ENCODE measurements around the gene SNED1.
"Not testable (repeated sequence)": the region's sequence is repeated elsewhere in the genome, so short reads cannot be mapped to it uniquely, and the experiment has no call there.

The SNED1 gene

DNA sequence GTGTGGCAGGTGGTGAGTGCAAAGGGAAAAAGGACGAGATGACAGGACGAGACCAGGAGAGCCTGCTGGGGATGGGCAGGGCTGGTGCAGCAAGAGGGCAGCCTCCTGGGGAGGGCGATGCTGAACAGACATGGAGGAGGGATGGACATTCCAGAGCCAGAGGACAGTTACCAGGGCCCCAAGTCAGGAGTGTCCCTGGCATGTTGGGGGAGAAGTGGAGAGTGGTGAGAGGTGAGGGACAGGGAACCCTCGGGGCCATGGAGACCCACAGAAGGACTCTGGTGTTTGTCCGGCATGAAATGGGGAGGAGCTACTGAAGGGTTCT lies 84.6 kb downstream of the SNED1 start:
- H3K4me3 ChIP-seq (ENCODE audit: low read depth, low read length) = no peak overlapping the region
- no peak overlapping the region for H3K27ac ChIP-seq (ENCODE audit: low read depth, low read length)
- no peak overlapping the region for H2AFZ ChIP-seq (ENCODE audit: low read length, unreplicated experiment)
- H3K36me3 ChIP-seq (ENCODE audit: insufficient read depth, low read length) = peaks cover 20% of the 10 kb centered on the region
- H3K4me1 ChIP-seq (ENCODE audit: control insufficient read depth, insufficient read depth, low read length, unreplicated experiment) = no peaks in the 10 kb centered on the region
- H3K27me3 ChIP-seq (ENCODE audit: insufficient read depth, low read length) = no peaks in the 10 kb centered on the region
- no peaks in the 10 kb centered on the region for H3K79me2 ChIP-seq (ENCODE audit: control insufficient read depth, insufficient read depth, low read length, unreplicated experiment)

DNA sequence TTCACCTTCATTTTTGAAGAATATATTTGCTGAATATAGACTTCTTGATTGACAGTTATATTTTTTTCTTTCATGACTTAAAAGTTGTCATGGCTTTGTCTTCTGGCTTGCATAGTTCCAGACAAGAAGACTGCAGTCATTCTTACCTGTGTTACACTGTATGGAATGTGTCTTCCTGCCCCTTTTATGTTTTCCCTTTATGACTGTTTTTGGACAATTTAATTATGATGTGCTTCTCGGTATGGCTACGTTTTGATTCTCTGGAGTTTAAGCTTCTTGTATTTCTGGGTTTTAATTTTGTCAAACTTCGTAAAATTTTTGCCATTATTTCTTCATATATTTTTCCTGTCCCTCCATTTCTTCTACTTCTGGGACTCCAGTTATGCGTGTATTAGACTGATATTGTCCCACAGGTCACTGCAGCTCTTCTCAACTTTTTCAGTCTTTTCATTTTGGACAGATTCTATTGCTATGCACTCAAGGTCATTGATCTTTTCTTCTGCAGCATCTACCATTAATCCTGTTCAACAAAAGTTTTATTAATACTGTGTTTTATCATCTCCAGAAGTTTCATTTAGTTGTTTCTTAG lies 86.5 kb downstream of the SNED1 start:
- Histone ChIP-seq H3K79me2 (ENCODE audit: control insufficient read depth, insufficient read depth, low read length, unreplicated experiment) (no peaks in the 10 kb centered on the region), H2AFZ (ENCODE audit: low read length, unreplicated experiment) (no peak overlapping the region), H3K4me1 (ENCODE audit: control insufficient read depth, insufficient read depth, low read length, unreplicated experiment) (no peaks in the 10 kb centered on the region), H3K27me3 (ENCODE audit: insufficient read depth, low read length) (no peaks in the 10 kb centered on the region), H3K27ac (ENCODE audit: low read depth, low read length) (no peak overlapping the region), H3K4me3 (ENCODE audit: low read depth, low read length) (no peak overlapping the region), H3K36me3 (ENCODE audit: insufficient read depth, low read length) (peaks cover 25% of the 10 kb centered on the region)

DNA sequence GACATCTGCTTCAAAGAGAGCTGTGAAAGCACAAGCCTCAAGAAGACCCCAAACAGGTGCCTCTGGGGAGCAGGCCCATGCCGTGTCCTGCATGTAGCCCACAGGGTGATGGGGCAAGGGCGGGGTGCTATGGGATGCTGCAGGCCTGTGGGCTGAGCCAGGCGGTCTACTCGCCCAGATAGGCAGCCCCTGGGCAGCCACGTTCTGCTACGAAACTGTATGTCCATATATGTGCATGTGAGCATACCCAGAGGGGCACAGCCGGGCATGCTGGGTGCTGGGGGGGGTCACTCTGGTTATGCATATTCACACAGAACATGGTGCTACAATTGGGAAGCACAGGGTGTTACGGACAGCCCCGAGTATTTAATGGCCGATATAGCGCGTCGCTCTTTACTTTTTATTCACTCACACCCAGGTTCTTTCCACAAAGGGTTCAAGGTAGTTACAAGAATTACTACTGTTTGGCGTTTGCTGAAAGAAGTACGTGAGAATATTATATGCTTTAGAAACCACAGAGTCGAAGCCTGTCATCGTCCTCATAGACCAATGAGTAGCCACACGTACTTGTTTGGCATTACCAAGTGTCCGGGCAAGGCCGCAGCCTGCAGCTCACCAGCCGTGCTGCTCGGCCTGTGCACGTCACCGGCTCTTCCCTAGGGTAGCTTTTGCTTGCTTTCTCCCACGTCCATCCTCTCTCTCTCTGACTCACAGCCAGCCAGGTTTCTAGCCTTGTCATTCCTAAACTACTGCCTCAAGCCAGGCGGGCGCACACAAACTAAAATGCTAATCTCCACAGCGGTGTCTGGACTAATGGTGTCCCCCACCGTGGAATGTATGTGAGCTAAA lies 89.2 kb downstream of the SNED1 start:
- Histone ChIP-seq H3K27ac (ENCODE audit: low read depth, low read length) (no peak overlapping the region), H3K27me3 (ENCODE audit: insufficient read depth, low read length) (no peaks in the 10 kb centered on the region), H3K4me1 (ENCODE audit: control insufficient read depth, insufficient read depth, low read length, unreplicated experiment) (no peaks in the 10 kb centered on the region), H3K79me2 (ENCODE audit: control insufficient read depth, insufficient read depth, low read length, unreplicated experiment) (no peaks in the 10 kb centered on the region), H3K4me3 (ENCODE audit: low read depth, low read length) (no peak overlapping the region), H3K36me3 (ENCODE audit: insufficient read depth, low read length) (peaks cover 25% of the 10 kb centered on the region), H2AFZ (ENCODE audit: low read length, unreplicated experiment) (no peak overlapping the region)

DNA sequence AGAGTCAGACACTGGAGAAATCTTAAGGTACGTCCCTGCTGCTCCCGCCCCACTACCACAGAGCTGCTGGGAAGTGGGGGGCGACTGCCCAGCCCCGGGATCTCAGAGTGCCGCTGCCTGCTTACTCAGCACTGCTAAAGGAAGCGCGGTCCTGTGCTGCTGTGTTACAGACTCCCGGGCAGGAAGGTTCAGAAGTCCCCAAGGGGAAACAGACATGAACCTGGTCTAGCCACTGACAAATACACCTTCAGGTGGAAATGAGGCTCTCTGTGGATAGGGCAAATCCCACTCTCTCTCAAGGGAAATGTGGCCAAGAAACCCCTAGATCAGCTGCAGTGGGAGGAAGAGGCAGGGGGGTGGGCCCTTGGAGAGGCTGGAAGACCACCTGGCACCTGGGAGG lies 90.0 kb downstream of the SNED1 start:
- Histone ChIP-seq H3K27ac (ENCODE audit: low read depth, low read length) (no peak overlapping the region), H3K36me3 (ENCODE audit: insufficient read depth, low read length) (peaks cover 25% of the 10 kb centered on the region), H3K79me2 (ENCODE audit: control insufficient read depth, insufficient read depth, low read length, unreplicated experiment) (no peaks in the 10 kb centered on the region), H3K27me3 (ENCODE audit: insufficient read depth, low read length) (no peaks in the 10 kb centered on the region), H3K4me1 (ENCODE audit: control insufficient read depth, insufficient read depth, low read length, unreplicated experiment) (no peaks in the 10 kb centered on the region), H2AFZ (ENCODE audit: low read length, unreplicated experiment) (no peak overlapping the region), H3K4me3 (ENCODE audit: low read depth, low read length) (no peak overlapping the region)

DNA sequence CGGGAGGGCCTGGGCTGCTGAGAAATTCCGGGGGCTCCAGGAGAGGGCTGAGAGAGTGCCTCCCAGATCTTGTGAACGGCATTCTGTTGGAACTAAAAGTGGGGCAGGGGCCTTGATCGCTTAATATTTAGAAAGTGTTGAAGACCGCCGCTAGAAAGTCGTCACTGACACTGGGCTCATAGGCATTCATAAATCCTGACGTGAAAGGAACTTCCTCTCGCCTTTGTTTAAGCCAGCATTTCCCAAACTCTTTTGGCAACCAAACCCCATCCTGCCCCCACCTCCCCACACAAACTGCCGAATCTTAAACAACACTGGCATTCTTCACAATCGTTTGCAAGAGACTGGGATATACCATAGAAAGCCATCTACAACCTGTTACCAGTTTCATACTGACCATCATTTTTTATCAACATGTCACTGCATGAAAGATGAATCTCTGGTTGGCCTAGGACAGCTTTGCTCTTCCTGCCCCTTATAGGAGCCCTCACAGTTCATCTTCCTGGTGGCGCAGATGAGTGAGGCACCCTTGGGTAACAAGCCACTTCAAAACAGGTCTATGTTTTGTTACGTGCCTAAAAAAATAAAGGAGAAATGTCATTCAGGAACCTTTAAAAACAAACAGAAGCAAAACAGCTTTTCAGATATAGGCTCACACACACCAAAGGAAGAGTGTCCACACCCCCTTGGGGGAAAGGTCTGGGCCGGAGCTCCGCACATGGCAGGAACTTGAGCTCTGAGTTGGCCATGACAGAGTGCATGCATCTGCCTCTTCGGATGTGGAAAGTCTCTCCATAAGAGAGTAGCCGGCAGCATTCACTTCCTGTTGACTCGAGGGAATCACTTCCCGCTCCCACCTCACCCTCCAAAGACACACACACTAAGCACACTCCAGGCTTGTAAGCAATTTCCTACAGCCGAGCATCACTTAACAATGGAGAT lies 90.6 kb downstream of the SNED1 start:
- Histone ChIP-seq H3K27me3 (ENCODE audit: insufficient read depth, low read length) (no peaks in the 10 kb centered on the region), H2AFZ (ENCODE audit: low read length, unreplicated experiment) (no peak overlapping the region), H3K4me1 (ENCODE audit: control insufficient read depth, insufficient read depth, low read length, unreplicated experiment) (no peaks in the 10 kb centered on the region), H3K27ac (ENCODE audit: low read depth, low read length) (no peak overlapping the region), H3K79me2 (ENCODE audit: control insufficient read depth, insufficient read depth, low read length, unreplicated experiment) (no peaks in the 10 kb centered on the region), H3K36me3 (ENCODE audit: insufficient read depth, low read length) (peaks cover 25% of the 10 kb centered on the region), H3K4me3 (ENCODE audit: low read depth, low read length) (no peak overlapping the region)

DNA sequence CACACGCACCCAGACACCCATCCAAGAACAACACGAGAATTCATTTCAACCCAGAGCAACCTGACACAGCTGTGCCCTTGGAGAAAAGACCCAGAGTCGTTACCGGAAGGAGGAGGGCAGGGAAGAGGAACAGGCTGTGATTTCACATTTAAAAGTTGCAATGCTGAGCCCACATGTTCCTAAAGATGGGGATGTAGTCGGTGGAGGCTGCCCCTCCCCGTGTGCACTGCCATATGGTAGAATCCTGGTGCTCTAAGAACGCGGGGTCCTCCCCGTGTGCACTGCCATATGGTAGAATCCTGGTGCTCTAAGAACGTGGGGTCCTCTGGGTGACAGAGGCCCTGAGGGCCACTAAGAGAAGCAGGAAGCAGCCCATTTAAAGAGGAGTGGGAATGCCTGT lies 92.8 kb downstream of the SNED1 start:
- Histone ChIP-seq H2AFZ (ENCODE audit: low read length, unreplicated experiment) (no peak overlapping the region), H3K36me3 (ENCODE audit: insufficient read depth, low read length) (peaks cover 31% of the 10 kb centered on the region), H3K27ac (ENCODE audit: low read depth, low read length) (no peak overlapping the region), H3K4me1 (ENCODE audit: control insufficient read depth, insufficient read depth, low read length, unreplicated experiment) (no peaks in the 10 kb centered on the region), H3K27me3 (ENCODE audit: insufficient read depth, low read length) (no peaks in the 10 kb centered on the region), H3K4me3 (ENCODE audit: low read depth, low read length) (no peak overlapping the region), H3K79me2 (ENCODE audit: control insufficient read depth, insufficient read depth, low read length, unreplicated experiment) (no peaks in the 10 kb centered on the region)

DNA sequence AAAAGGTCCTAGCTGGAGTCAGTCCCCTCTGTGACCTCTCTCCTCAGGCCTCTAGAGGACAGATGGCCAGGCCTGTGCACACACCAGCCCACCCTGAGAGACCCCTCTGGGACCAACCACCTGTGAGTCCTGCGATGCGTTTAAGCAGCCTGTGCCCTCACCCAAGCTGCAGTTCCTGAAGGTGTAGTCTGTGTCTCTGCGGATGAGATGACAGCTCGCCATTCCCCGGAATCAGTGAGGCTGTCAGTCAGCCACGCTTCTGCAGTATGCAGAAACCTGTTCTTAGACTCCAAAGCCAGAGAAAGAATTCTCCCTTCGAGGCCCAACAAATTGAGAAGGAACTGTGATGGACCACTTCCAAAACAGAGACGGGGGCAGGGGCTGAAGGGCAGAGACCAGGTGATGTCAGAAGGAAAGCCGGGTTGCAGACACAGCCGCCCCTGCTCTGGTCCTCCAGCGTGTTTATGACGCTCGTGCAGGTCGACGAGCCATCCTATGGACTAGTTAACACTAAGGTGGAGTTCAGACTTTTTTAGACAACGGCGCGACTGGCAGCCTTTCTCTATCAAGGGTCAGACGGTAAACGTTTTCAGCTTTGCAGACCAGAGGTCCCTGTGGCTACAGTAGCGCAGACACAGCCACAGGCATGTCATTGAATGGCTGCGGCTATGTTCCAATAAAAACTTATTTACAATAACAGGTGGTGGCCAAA lies 93.5 kb downstream of the SNED1 start:
- H3K79me2 ChIP-seq (ENCODE audit: control insufficient read depth, insufficient read depth, low read length, unreplicated experiment) = no peaks in the 10 kb centered on the region
- no peaks in the 10 kb centered on the region for H3K27me3 ChIP-seq (ENCODE audit: insufficient read depth, low read length)
- H2AFZ ChIP-seq (ENCODE audit: low read length, unreplicated experiment) = no peak overlapping the region
- peaks cover 28% of the 10 kb centered on the region for H3K36me3 ChIP-seq (ENCODE audit: insufficient read depth, low read length)
- H3K4me1 ChIP-seq (ENCODE audit: control insufficient read depth, insufficient read depth, low read length, unreplicated experiment) = no peaks in the 10 kb centered on the region
- H3K4me3 ChIP-seq (ENCODE audit: low read depth, low read length) = no peak overlapping the region
- H3K27ac ChIP-seq (ENCODE audit: low read depth, low read length) = no peak overlapping the region

DNA sequence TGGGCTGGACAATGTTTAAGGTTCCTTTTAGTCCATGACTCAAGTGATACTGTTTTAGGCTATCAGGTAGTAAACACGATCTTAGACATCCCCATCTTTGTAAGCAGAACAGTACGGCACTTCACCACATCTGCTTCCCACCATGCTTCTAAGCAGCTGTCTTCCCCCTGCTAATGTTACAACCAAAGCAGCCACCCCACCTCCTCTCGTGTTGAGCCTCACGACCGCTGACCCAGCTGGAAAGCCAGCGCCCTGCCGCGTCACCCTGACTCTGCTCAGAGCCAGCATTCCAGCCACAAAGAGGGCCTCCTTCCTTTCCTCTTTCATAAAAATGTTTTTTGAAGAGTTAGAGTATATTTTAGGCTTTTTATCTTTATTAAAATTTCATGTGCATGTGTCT lies 94.3 kb downstream of the SNED1 start:
- Histone ChIP-seq H3K79me2 (ENCODE audit: control insufficient read depth, insufficient read depth, low read length, unreplicated experiment) (no peaks in the 10 kb centered on the region), H3K36me3 (ENCODE audit: insufficient read depth, low read length) (peaks cover 22% of the 10 kb centered on the region), H2AFZ (ENCODE audit: low read length, unreplicated experiment) (no peak overlapping the region), H3K4me1 (ENCODE audit: control insufficient read depth, insufficient read depth, low read length, unreplicated experiment) (no peaks in the 10 kb centered on the region), H3K27me3 (ENCODE audit: insufficient read depth, low read length) (no peaks in the 10 kb centered on the region), H3K4me3 (ENCODE audit: low read depth, low read length) (no peak overlapping the region), H3K27ac (ENCODE audit: low read depth, low read length) (no peak overlapping the region)

DNA sequence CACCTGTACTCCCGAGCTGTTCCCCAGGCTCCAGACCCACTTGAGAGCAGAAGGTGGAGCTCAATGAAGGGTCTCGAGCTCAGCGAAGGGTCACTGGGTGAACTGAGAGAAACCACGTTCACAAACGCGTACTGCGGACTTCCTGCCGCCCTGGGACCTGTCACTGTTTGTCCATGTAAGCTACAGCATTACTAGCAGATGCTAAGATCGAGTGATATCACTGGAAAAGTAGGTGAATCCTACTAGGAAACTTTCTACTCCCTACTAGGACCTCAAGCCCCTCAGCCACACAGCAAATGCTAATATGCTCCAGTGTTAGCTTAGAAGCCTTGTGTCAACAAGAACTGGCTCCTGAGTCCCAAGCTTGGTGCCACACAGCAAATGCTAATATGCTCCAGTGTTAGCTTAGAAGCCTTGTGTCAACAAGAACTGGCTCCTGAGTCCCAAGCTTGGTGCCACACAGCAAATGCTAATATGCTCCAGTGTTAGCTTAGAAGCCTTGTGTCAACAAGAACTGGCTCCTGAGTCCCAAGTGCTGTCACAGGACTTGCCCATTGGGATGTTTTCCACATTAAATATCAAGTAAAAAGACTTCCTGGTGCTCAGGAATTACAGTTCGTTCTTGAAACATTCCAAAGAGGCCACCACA lies 94.8 kb downstream of the SNED1 start:
- H2AFZ ChIP-seq (ENCODE audit: low read length, unreplicated experiment); H3K79me2 ChIP-seq (ENCODE audit: control insufficient read depth, insufficient read depth, low read length, unreplicated experiment); H3K27me3 ChIP-seq (ENCODE audit: insufficient read depth, low read length); H3K4me3 ChIP-seq (ENCODE audit: low read depth, low read length); H3K27ac ChIP-seq (ENCODE audit: low read depth, low read length); H3K4me1 ChIP-seq (ENCODE audit: control insufficient read depth, insufficient read depth, low read length, unreplicated experiment): not testable (repeated sequence)
- H3K36me3 ChIP-seq (ENCODE audit: insufficient read depth, low read length) = peaks cover 19% of the 10 kb centered on the region

DNA sequence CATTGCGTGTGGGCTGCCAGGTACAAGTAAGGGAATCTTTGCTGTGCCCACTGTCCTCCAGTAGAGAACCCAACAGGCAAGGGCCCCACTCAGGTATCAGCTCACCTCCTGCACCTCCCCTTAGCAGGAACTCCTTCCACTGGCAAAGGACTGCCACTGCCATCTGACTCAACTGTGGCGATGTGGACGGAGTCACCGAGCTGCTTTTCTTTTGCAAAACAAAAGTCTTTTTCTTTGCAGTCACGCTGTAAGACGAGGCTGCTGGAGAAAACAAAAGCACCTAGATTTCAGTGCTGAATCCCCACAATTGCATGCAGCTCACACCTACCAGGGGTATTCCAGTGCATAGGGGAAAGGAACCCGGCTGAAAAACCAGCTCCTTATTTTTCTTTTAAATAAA lies 95.8 kb downstream of the SNED1 start:
- no peaks in the 10 kb centered on the region for H3K27me3 ChIP-seq (ENCODE audit: insufficient read depth, low read length)
- no peaks in the 10 kb centered on the region for H3K4me1 ChIP-seq (ENCODE audit: control insufficient read depth, insufficient read depth, low read length, unreplicated experiment)
- H3K79me2 ChIP-seq (ENCODE audit: control insufficient read depth, insufficient read depth, low read length, unreplicated experiment) = peaks cover 5% of the 10 kb centered on the region
- no peak overlapping the region for H3K4me3 ChIP-seq (ENCODE audit: low read depth, low read length)
- no peak overlapping the region for H3K27ac ChIP-seq (ENCODE audit: low read depth, low read length)
- H3K36me3 ChIP-seq (ENCODE audit: insufficient read depth, low read length) = peaks cover 15% of the 10 kb centered on the region
- H2AFZ ChIP-seq (ENCODE audit: low read length, unreplicated experiment) = no peak overlapping the region

Measured in ACC112 (cell line).